Osteocyte (in vitro differentiated cells): ENCODE data around the gene MRAP. TPM values are rescaled to one million over a fixed set of nuclear protein-coding genes. Genes with fewer than 3 reads are reported as not detected.

Experiments
- DNase-seq: peaks from one replicate; pipeline ENCODE4 v3.0.0; 2021; ENCODE audit warnings: mixed read lengths; ENCODE audit not compliant: unreplicated experiment; ENCODE audit errors: extremely low spot score
- H3K27ac Mint-ChIP-seq: one replicate; pipeline ENCODE4 v1.8.0; 2021; ENCODE audit warnings: mild to moderate bottlenecking, mixed read lengths; ENCODE audit not compliant: unreplicated experiment
- H3K27me3 Mint-ChIP-seq: one replicate; pipeline ENCODE4 v1.8.0; 2021; ENCODE audit warnings: mixed read lengths; ENCODE audit not compliant: unreplicated experiment
- H3K36me3 Mint-ChIP-seq: one replicate; pipeline ENCODE4 v1.8.0; 2021; ENCODE audit warnings: mixed read lengths; ENCODE audit not compliant: unreplicated experiment
- H3K4me1 Mint-ChIP-seq: one replicate; pipeline ENCODE4 v1.8.0; 2021; ENCODE audit warnings: mixed read lengths; ENCODE audit not compliant: unreplicated experiment
- H3K4me3 Mint-ChIP-seq: one replicate; pipeline ENCODE4 v1.8.0; 2021; ENCODE audit warnings: mild to moderate bottlenecking, moderate library complexity, mixed read lengths; ENCODE audit not compliant: unreplicated experiment
- H3K9me3 Mint-ChIP-seq: one replicate; pipeline ENCODE4 v1.8.0; 2021; ENCODE audit warnings: mixed read lengths; ENCODE audit not compliant: unreplicated experiment
- total RNA-seq: library from RNA; stranded (reverse); gene quantifications from 2 replicates; pipeline ENCODE4 v1.2.1, GENCODE V29; 2021
- TF ChIP-seq, protein P1 (sequence below): fragments of 200-600 bp; sonication (generic); IDR thresholded peaks from 2 replicates; pipeline ENCODE4 v1.5.0; 2021; ENCODE audit warnings: antibody characterized with exemption, mild to moderate bottlenecking, moderate library complexity

MRAP gene
- total RNA-seq, 1 donor from 2014 or later = not detected

DNA sequence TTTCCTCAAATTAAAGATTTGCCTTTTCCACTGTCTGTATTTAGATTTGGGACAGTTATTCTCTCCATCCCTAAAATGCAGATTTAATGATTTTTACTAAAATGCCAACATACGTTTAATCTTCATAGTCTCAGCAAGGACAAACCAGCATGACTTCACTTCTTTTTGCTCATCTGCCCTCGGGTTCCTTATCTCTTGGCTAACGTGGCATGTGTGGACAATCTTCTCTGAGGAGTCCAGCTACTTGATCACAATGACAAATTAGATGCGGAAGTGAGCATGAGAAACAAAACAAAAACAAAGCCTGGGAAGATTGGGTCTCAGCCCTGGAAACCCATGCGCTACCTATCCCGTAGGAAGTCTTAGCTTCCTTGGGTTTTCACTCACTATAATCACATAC is 1.0 kb downstream of the MRAP start:
- Mint-ChIP-seq H3K9me3 (no peaks in the 10 kb centered on the region), H3K4me1 (no peaks in the 10 kb centered on the region), H3K4me3 (no peak overlapping the region), H3K36me3 (no peaks in the 10 kb centered on the region), H3K27me3 (no peaks in the 10 kb centered on the region), H3K27ac (no peak overlapping the region)
- TF ChIP-seq, protein P1, sequence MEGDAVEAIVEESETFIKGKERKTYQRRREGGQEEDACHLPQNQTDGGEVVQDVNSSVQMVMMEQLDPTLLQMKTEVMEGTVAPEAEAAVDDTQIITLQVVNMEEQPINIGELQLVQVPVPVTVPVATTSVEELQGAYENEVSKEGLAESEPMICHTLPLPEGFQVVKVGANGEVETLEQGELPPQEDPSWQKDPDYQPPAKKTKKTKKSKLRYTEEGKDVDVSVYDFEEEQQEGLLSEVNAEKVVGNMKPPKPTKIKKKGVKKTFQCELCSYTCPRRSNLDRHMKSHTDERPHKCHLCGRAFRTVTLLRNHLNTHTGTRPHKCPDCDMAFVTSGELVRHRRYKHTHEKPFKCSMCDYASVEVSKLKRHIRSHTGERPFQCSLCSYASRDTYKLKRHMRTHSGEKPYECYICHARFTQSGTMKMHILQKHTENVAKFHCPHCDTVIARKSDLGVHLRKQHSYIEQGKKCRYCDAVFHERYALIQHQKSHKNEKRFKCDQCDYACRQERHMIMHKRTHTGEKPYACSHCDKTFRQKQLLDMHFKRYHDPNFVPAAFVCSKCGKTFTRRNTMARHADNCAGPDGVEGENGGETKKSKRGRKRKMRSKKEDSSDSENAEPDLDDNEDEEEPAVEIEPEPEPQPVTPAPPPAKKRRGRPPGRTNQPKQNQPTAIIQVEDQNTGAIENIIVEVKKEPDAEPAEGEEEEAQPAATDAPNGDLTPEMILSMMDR = no peak
- no peak for DNase-seq

DNA sequence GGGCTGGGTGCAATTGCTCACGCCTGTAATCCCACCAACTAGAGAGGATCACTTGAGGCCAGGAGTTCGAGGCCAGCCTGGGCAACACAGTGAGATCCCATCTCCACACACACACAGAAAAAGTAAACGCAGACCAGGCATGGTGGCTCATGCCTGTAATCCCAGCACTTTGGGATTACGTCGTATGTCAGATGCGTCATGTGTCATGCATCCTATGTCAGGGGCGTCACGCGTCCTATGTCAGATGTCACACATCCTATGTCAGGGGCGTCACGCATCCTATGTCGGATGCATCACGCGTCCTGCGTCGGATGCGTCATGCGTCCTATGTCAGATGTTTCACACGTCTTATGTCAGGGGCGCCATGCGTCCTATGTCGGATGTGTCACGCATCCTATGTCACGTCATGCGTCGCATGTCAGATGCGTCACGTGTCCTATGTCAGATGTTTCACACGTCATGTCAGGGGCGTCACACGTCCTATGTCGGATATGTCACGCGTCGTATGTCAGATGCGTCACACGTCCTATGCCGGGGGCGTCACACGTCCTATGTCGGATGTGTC is 1.5 kb downstream of the MRAP start:
- no peak overlapping the region for H3K27ac Mint-ChIP-seq
- H3K36me3 Mint-ChIP-seq = no peaks in the 10 kb centered on the region
- no peaks in the 10 kb centered on the region for H3K27me3 Mint-ChIP-seq
- no peak for DNase-seq
- no peak overlapping the region for H3K4me3 Mint-ChIP-seq
- no peaks in the 10 kb centered on the region for H3K9me3 Mint-ChIP-seq
- TF ChIP-seq, protein P1 = no peak
- no peaks in the 10 kb centered on the region for H3K4me1 Mint-ChIP-seq

DNA sequence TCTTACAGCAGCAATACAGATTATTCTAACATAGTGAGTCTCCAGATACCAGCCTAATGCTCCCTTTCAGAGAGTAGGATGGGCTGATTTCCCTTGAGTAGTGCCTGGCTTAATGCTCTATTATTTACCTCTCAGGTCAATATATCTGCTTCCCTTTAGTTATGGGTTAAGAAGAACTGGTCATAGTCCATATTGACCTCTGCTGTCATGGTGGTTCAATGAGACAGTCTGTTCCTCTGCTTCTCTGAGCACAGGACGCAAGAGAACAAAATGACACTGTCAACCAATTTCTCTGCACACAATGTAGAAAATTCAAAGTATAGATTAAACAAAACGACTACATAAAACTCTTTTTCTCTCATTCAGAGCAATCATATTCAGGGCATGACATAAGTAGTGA is 2.9 kb downstream of the MRAP start:
- no peak overlapping the region for H3K27ac Mint-ChIP-seq
- H3K4me3 Mint-ChIP-seq = no peak overlapping the region
- TF ChIP-seq, protein P1 = no peak

DNA sequence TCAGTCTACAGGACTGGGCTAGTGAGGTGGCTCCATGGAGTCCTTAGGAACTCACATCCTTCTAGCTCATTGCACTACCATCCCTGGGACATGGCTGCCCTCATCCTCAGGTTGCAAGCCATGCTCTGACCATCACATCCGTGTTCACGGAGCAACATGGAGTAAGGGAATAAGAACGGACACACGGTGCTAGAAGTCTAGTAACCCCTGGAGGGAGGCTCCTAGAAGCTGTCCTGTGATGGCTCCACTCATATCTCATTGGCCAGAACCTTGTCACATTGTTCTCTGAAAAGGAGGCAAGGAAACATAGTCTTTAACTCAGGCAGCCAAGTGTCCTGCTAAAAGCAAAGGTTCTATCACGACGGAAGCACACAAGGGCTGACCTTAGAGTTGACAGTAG is 3.9 kb downstream of the MRAP start:
- Mint-ChIP-seq H3K36me3 (peaks cover 5% of the 10 kb centered on the region), H3K4me1 (no peaks in the 10 kb centered on the region), H3K9me3 (no peaks in the 10 kb centered on the region)

More for the DNA sequence above, 2.9 kb downstream of the MRAP start:
- DNase-seq = no peak
- H3K4me1 Mint-ChIP-seq = no peaks in the 10 kb centered on the region
- no peaks in the 10 kb centered on the region for H3K27me3 Mint-ChIP-seq
- H3K36me3 Mint-ChIP-seq = peaks cover 1% of the 10 kb centered on the region
- no peaks in the 10 kb centered on the region for H3K9me3 Mint-ChIP-seq

DNA sequence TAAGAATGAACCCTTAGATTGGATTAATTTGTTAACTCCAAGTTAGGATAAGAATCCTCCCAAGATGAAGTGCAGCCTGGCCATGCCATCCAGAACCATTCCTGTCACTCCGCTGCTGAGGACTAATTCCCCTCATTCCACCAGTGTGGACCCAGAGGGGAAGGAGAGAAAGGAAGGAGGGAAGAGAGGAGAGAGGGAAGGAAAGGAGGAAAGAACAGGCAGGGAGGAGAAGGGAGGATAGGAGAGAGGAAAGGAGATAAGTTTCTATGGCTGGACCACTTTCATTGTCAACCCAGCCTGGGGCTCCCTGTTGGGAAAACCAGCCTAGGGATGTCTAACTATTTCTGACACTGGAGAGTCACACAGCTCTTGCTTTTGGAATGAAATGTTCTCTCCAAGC is 4.7 kb downstream of the MRAP start:
- no peak overlapping the region for H3K27ac Mint-ChIP-seq
- H3K9me3 Mint-ChIP-seq = no peaks in the 10 kb centered on the region
- H3K4me3 Mint-ChIP-seq = no peak overlapping the region
- TF ChIP-seq, protein P1 = no peak
- H3K4me1 Mint-ChIP-seq = no peaks in the 10 kb centered on the region
- H3K36me3 Mint-ChIP-seq = peaks cover 5% of the 10 kb centered on the region
- H3K27me3 Mint-ChIP-seq = no peaks in the 10 kb centered on the region
- no peak for DNase-seq

More for the DNA sequence above, 3.9 kb downstream of the MRAP start:
- Mint-ChIP-seq H3K27me3 (no peaks in the 10 kb centered on the region), H3K4me3 (no peak overlapping the region), H3K27ac (no peak overlapping the region)
- TF ChIP-seq, protein P1 = no peak
- no peak for DNase-seq
